Tibial artery (tissue), 4 donors: ENCODE results near the gene MUC5AC.

ENCODE experiments used
- DNase-seq, 2 donors: peaks; one replicate each; pipeline ENCODE4 v3.0.0-alpha.2; 2019
- H3K27ac ChIP-seq, 2 donors: fragments of 200-600 bp; sonication (generic) in 1 of 2; 1 replicate in 1 of 2; 2 replicates in 1 of 2; pipeline ENCODE4 v1.5.1; 2018 to 2019; ENCODE audit warnings: mild to moderate bottlenecking in 1 of 2
- H3K27me3 ChIP-seq, 2 donors: fragments of 200-600 bp; sonication (generic) in 1 of 2; one replicate each; pipeline versions ENCODE4 v1.5.1 to v1.6.0; 2016 to 2019
- H3K36me3 ChIP-seq, 3 donors: fragments of 200-600 bp; sonication (generic) in 2 of 3; one replicate each; pipeline ENCODE4 v1.5.1; 2016 to 2019; ENCODE audit warnings: mild to moderate bottlenecking in 2 of 3
- H3K4me1 ChIP-seq, 4 donors: fragments of 200-600 bp; sonication (generic) in 2 of 4; 1 replicate in 3 of 4; 2 replicates in 1 of 4; pipeline ENCODE4 v1.5.1; 2016 to 2019
- H3K4me3 ChIP-seq, 2 donors: fragments of 200-600 bp; sonication (generic) in 1 of 2; 1 replicate in 1 of 2; 2 replicates in 1 of 2; pipeline ENCODE4 v1.5.1; 2018 to 2019; ENCODE audit warnings: mild to moderate bottlenecking in 2 of 2
- H3K9me3 ChIP-seq, 3 donors: fragments of 200-600 bp; sonication (generic) in 1 of 3; one replicate each; pipeline ENCODE4 v1.5.1; 2016 to 2019
- intact Hi-C: fragments of 100-400 bp; cut with DNase I; formaldehyde crosslinking; loops from one replicate; pipeline ENCODE4 v1.15.0; 2023; ENCODE audit warnings: low total_unique reads
- TF ChIP-seq, protein P1 (sequence below), 2 experiments: fragments of 200-600 bp in 1 of 2; fragments of 450-650 bp in 1 of 2; IDR thresholded peaks; one replicate each; pipeline ENCODE4 v1.5.1; 2017 to 2019; ENCODE audit warnings: antibody characterized with exemption in 2 of 2, mild to moderate bottlenecking in 1 of 2, moderate library complexity in 1 of 2

Gene MUC5AC

GRCh38 chr11:1206391-1207271 is 48.9 kb downstream of the MUC5AC start:
- DNase-seq: peak; percentile 14 to 64
- Histone ChIP-seq H3K36me3 (peaks cover 0 to 2% (median 0%) of the 10 kb centered on the region in 3 donors), H3K9me3 (peaks cover 0 to 20% (median 6%) of the 10 kb centered on the region in 3 donors), H3K27ac (no peak overlapping the region), H3K4me1 (peaks cover 0 to 11% (median 3%) of the 10 kb centered on the region in 4 donors), H3K4me3 (no peak overlapping the region), H3K27me3 (peaks cover 0 to 37% of the 10 kb centered on the region in 2 donors)
- intact Hi-C loops: no loop called here
- TF ChIP-seq, protein P1, sequence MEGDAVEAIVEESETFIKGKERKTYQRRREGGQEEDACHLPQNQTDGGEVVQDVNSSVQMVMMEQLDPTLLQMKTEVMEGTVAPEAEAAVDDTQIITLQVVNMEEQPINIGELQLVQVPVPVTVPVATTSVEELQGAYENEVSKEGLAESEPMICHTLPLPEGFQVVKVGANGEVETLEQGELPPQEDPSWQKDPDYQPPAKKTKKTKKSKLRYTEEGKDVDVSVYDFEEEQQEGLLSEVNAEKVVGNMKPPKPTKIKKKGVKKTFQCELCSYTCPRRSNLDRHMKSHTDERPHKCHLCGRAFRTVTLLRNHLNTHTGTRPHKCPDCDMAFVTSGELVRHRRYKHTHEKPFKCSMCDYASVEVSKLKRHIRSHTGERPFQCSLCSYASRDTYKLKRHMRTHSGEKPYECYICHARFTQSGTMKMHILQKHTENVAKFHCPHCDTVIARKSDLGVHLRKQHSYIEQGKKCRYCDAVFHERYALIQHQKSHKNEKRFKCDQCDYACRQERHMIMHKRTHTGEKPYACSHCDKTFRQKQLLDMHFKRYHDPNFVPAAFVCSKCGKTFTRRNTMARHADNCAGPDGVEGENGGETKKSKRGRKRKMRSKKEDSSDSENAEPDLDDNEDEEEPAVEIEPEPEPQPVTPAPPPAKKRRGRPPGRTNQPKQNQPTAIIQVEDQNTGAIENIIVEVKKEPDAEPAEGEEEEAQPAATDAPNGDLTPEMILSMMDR (IDR thresholded peaks at IDR 0.05): no peak

DNA sequence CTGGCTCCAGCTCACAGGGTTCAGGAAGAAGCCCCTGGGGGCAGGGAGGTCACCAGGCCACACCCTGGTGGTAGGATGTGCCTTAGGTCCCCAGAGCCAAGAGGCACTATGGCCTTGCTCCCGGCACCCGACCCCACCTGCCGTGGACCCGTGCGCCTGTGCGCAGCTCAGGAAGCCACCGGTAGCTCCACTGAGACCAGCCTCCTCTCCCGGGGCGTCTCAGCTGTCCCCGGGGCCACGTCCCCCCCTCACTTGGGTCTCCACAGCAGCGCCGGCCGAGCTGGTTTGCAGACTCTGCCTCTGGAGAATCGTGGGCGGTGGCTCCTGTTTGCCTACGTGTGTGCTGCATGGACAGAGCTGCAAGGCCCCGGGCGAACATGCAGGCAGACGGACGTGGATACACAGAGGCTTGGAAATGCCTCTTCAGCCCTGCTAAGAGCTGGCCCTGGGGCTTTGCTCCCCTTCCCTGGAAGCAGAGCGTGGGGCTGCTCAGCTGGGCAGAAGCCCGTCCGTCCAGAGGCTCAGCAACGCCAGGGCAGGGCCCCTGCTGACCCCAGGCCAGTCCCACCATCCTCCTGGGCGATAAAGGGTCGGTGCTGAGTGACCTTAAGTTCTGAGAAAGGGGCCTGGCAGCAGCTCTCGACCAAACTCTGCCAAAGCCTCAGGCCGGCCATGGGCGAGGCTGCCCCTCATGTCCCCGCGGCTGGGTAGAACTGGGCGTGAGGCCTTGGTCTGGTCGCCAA is 49.8 kb downstream of the MUC5AC start:
- peaks cover 0 to 7% (median 3%) of the 10 kb centered on the region in 4 donors for H3K4me1 ChIP-seq
- peak; percentile 10 to 61 for DNase-seq
- peaks cover 0 to 8% (median 0%) of the 10 kb centered on the region in 3 donors for H3K36me3 ChIP-seq
- peaks cover 0 to 34% of the 10 kb centered on the region in 2 donors for H3K27me3 ChIP-seq
- H3K9me3 ChIP-seq: peaks cover 3 to 29% (median 11%) of the 10 kb centered on the region in 3 donors
- TF ChIP-seq, protein P1 (IDR thresholded peaks at IDR 0.05): no peak
- no peak overlapping the region for H3K4me3 ChIP-seq
- H3K27ac ChIP-seq: no peak overlapping the region
- intact Hi-C loops: no loop called here

GRCh38 chr11:1208144-1208393 is 50.3 kb downstream of the MUC5AC start:
- Histone ChIP-seq H3K36me3 (peaks cover 0 to 8% (median 0%) of the 10 kb centered on the region in 3 donors), H3K27me3 (peaks cover 0 to 29% of the 10 kb centered on the region in 2 donors), H3K4me1 (peaks cover 0 to 2% (median 1%) of the 10 kb centered on the region in 4 donors), H3K4me3 (no peak overlapping the region), H3K27ac (no peak overlapping the region), H3K9me3 (peaks cover 3 to 32% (median 11%) of the 10 kb centered on the region in 3 donors)
- TF ChIP-seq, protein P1 (IDR thresholded peaks at IDR 0.05): no peak
- DNase-seq: no peak
- intact Hi-C loops: no loop called here

GRCh38 chr11:1208394-1209261 is 50.9 kb downstream of the MUC5AC start:
- TF ChIP-seq, protein P1 (IDR thresholded peaks at IDR 0.05): no peak
- Histone ChIP-seq H3K4me1 (no peaks in the 10 kb centered on the region), H3K27me3 (peaks cover 0 to 23% of the 10 kb centered on the region in 2 donors), H3K9me3 (peaks cover 3 to 32% (median 11%) of the 10 kb centered on the region in 3 donors), H3K27ac (no peak overlapping the region), H3K4me3 (no peak overlapping the region), H3K36me3 (peaks cover 0 to 8% (median 0%) of the 10 kb centered on the region in 3 donors)
- peak in 1 of 2 donors; percentile 53 for DNase-seq
- intact Hi-C loops: no loop called here
